Measurements from ENCODE around the gene PHYKPL. TPM values are rescaled to one million over a fixed set of nuclear protein-coding genes. Genes with fewer than 3 reads are reported as not detected.

Gene PHYKPL
- polyA plus RNA-seq, 1 experiment = 48.5 TPM

DNA sequence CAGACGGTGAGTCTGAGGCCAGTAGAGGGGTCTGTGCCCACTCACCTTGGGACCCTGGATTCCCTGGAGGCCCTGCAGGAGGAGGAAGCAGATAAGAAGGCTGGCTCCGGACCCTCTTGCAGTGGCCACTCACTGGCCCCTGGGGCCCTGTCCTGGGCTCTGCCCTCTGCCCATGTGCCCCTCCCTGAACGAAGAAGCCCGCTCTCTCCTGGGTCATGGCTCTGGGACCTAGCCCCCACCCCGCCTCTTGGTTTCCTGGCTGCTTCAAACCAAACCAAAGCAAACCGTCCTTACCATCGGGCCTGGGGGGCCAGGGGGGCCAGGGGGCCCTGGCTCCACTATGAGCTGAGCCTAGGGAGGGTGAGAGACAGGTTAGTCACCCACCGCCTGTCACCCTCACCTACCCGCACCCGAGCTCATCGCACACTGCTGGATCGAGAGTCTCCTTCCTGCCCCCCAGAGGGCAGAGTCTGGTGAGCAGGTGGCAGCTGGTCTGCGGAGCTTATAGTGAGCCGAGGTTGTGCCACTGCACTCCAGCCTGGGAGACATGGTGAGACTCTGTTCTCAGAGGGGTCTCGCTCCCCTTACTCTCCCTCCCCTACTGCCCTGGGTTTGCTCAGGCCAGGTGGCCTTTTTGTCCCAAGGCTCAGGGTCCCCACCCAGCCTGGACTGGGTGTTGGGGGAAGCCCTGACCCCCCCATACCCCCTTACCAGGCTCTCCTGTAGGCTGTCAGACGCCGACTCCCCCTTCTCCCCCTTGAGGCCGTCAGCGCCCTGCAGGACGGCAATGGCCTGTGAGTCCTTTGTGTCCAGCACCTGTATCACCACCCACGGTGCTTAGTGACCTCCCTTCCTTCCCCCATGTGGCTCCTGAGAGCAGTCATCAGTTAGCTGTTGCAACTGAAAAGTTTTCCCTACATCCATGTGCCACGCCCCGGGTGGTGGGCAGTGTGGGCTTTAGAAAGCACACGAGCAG is 15.2 kb upstream of the PHYKPL start:
- DNase-seq (ENCODE audit: low read depth) = no peak
- Histone ChIP-seq H3K36me3 (ENCODE audit: control insufficient read depth, insufficient read depth, low read length) (no peaks in the 10 kb centered on the region), H3K27me3 (ENCODE audit: control insufficient read depth, insufficient read depth, low read length) (no peaks in the 10 kb centered on the region), H3K4me3 (ENCODE audit: low read depth, low read length) (no peak overlapping the region)
- ChIA-PET CTCF (interaction anchor here (1.9 kb wide), 1 partner anchor 13 kb away, joined by 5 read pairs; no protein-coding TSS in a partner anchor), POLR2A (no interaction called here)
- TF ChIP-seq, protein P1, sequence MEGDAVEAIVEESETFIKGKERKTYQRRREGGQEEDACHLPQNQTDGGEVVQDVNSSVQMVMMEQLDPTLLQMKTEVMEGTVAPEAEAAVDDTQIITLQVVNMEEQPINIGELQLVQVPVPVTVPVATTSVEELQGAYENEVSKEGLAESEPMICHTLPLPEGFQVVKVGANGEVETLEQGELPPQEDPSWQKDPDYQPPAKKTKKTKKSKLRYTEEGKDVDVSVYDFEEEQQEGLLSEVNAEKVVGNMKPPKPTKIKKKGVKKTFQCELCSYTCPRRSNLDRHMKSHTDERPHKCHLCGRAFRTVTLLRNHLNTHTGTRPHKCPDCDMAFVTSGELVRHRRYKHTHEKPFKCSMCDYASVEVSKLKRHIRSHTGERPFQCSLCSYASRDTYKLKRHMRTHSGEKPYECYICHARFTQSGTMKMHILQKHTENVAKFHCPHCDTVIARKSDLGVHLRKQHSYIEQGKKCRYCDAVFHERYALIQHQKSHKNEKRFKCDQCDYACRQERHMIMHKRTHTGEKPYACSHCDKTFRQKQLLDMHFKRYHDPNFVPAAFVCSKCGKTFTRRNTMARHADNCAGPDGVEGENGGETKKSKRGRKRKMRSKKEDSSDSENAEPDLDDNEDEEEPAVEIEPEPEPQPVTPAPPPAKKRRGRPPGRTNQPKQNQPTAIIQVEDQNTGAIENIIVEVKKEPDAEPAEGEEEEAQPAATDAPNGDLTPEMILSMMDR (IDR thresholded peaks at IDR 0.05; ENCODE audit: insufficient read depth, low read depth, low read length) = no peak

DNA sequence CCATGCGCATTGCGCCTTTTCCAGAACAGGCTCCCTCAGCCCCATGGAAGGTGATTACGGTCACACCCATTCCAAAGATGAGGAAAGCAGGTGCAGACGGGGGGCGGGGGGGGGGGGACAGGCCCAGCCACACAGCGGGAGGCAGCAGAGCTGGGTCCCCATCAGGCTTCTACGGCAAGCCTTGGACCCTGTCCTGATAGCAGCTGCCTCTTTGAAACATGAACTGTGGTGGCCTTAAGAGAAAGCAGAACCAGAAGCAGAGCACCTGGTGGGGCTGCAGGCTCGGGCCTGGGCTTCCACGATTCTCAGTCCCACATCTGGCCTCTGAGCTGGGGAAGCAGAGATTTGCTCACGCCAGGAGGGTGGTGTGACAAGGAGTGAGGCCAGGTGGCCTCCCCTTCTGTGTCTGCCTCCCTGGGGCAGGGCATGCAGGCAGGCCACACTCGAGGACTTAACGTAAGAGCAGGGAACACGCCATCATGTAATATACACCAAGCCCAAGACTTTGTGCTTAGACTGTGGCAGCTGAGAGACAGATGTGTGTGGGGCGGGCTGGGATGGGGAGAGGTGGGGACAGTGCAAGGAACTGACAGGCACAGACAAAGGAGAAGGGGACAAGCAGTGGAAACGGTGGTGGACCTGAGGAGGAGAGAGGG is 14.2 kb upstream of the PHYKPL start:
- TF ChIP-seq, protein P1 (IDR thresholded peaks at IDR 0.05; ENCODE audit: insufficient read depth, low read depth, low read length) = no peak
- Histone ChIP-seq H3K36me3 (ENCODE audit: control insufficient read depth, insufficient read depth, low read length) (no peaks in the 10 kb centered on the region), H3K4me3 (ENCODE audit: low read depth, low read length) (no peak overlapping the region), H3K27me3 (ENCODE audit: control insufficient read depth, insufficient read depth, low read length) (no peaks in the 10 kb centered on the region)
- no peak for DNase-seq (ENCODE audit: low read depth)
- CTCF ChIA-PET = no interaction called here
- POLR2A ChIA-PET = no interaction called here

DNA sequence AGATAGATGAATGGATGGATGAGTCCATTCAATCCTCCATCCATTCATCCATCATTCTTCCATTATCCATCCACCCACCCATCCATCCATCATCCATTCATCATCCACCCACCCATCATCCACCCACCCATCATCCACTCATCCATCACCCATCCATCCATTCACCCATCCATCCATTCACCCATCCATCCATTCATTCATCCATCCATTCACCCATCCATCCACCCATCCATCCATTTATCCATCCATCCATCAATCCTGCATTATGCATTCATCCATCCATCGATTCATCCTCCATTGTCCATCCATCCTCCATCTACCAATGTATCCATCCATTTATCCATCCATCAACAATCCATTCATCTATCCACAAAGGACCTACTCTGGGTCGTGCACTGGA is 12.8 kb upstream of the PHYKPL start:
- ChIA-PET CTCF (no interaction called here), POLR2A (no interaction called here)
- no peaks in the 10 kb centered on the region for H3K36me3 ChIP-seq (ENCODE audit: control insufficient read depth, insufficient read depth, low read length)
- H3K27me3 ChIP-seq (ENCODE audit: control insufficient read depth, insufficient read depth, low read length) = no peaks in the 10 kb centered on the region
- TF ChIP-seq, protein P1 (IDR thresholded peaks at IDR 0.05; ENCODE audit: insufficient read depth, low read depth, low read length) = no peak
- no peak for DNase-seq (ENCODE audit: low read depth)
- H3K4me3 ChIP-seq (ENCODE audit: low read depth, low read length) = no peak overlapping the region

DNA sequence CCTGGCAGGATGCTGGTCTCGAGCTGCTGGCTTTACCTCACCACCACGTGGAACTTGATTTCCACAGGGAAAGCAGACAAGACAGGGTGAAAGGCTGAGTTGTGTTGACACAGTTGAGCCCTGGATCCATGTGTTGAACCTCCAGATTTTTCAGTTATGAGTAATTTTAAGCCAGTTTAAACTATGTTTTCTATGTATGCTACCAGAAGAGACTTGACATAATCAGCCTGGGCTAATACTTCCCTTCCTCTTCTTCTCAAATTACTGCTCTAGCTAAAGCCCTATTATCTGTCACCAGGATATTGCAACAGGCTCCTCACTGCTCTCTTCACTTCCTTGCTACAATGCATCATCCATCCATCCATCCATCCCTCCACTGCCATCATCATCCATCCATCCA is 12.0 kb upstream of the PHYKPL start:
- Histone ChIP-seq H3K4me3 (ENCODE audit: low read depth, low read length) (no peak overlapping the region), H3K36me3 (ENCODE audit: control insufficient read depth, insufficient read depth, low read length) (no peaks in the 10 kb centered on the region), H3K27me3 (ENCODE audit: control insufficient read depth, insufficient read depth, low read length) (no peaks in the 10 kb centered on the region)
- no peak for DNase-seq (ENCODE audit: low read depth)
- POLR2A ChIA-PET = no interaction called here
- TF ChIP-seq, protein P1 (IDR thresholded peaks at IDR 0.05; ENCODE audit: insufficient read depth, low read depth, low read length) = no peak
- CTCF ChIA-PET = interaction anchor here (0.5 to 2.1 kb wide), 2 partner anchors 10 to 35 kb away, joined by 3 to 6 read pairs; no protein-coding TSS in a partner anchor

DNA sequence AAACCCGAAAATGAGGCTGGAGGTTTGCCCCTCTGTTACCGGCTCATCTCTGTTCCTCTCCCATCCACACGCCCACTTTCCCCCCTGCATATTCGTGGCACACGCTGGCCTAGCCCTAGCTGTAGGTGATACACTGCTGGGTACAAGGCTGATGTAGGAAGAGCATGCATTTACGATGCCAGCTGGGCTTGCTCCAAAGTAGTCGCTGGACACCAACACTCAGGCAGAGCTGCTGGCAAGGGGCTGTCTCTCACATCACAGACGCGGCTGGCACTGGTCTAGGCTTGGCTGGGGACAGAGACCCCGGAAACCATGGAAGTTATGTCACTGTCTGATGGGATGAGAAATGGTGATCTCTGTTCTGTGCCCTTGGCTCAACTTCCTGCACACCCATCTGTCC is 9.8 kb upstream of the PHYKPL start:
- Histone ChIP-seq H3K27me3 (ENCODE audit: control insufficient read depth, insufficient read depth, low read length) (no peaks in the 10 kb centered on the region), H3K4me3 (ENCODE audit: low read depth, low read length) (no peak overlapping the region), H3K36me3 (ENCODE audit: control insufficient read depth, insufficient read depth, low read length) (no peaks in the 10 kb centered on the region)
- TF ChIP-seq, protein P1 (IDR thresholded peaks at IDR 0.05; ENCODE audit: insufficient read depth, low read depth, low read length) = no peak
- ChIA-PET CTCF (no interaction called here), POLR2A (no interaction called here)
- DNase-seq (ENCODE audit: low read depth) = no peak
